Mucosa of gallbladder (tissue), 1 donor: Measurements from ENCODE around the gene ZSWIM5. TPM values are rescaled to one million over a fixed set of nuclear protein-coding genes. Genes with fewer than 3 reads are reported as not detected.
"Not testable (repeated sequence)": the region's sequence is repeated elsewhere in the genome, so short reads cannot be mapped to it uniquely, and the experiment has no call there.

Experiments
- DNase-seq: peaks from one replicate; pipeline ENCODE4 v3.0.0-alpha.2; 2020; ENCODE audit warnings: low spot score
- total RNA-seq: library from RNA; stranded (reverse); gene quantifications from one replicate; pipeline ENCODE4 v1.2.1, GENCODE V29; 2021
- donor health status: DM: no; HTN: no; CAD: no.

Gene ZSWIM5
- total RNA-seq, 1 donor from 2014 or later, result 4.4 TPM

- no peak for DNase-seq
Measured at GRCh38 chr1:45095450-45095849, 111.0 kb downstream of the ZSWIM5 start.

- not testable (repeated sequence) for DNase-seq
Measured at GRCh38 chr1:45094371-45094770, 112.0 kb downstream of the ZSWIM5 start.

- no peak for DNase-seq
Measured at GRCh38 chr1:45093334-45093733, 113.1 kb downstream of the ZSWIM5 start.

- no peak for DNase-seq
Measured at GRCh38 chr1:45089711-45090110, 116.7 kb downstream of the ZSWIM5 start.

- no peak for DNase-seq
Measured at GRCh38 chr1:45084562-45084961, 121.8 kb downstream of the ZSWIM5 start.

GRCh38 chr1:45079533-45079932 lies 126.9 kb downstream of the ZSWIM5 start:
- no peak for DNase-seq

- DNase-seq, result not testable (repeated sequence)
Measured at GRCh38 chr1:45076959-45077358, 129.4 kb downstream of the ZSWIM5 start.

- DNase-seq, result no peak
Measured at GRCh38 chr1:45071567-45071966, 134.8 kb downstream of the ZSWIM5 start.

GRCh38 chr1:45067806-45068205 lies 138.6 kb downstream of the ZSWIM5 start:
- DNase-seq, result no peak

GRCh38 chr1:45065083-45065482 lies 141.3 kb downstream of the ZSWIM5 start:
- no peak for DNase-seq

GRCh38 chr1:45062463-45062862 lies 143.9 kb downstream of the ZSWIM5 start:
- not testable (repeated sequence) for DNase-seq

GRCh38 chr1:45059829-45060228 lies 146.6 kb downstream of the ZSWIM5 start:
- DNase-seq, result no peak

- no peak for DNase-seq
Measured at GRCh38 chr1:45057542-45057941, 148.9 kb downstream of the ZSWIM5 start.

GRCh38 chr1:45051005-45051772 lies 155.2 kb downstream of the ZSWIM5 start:
- no peak for DNase-seq

GRCh38 chr1:45047032-45047431 lies 159.4 kb downstream of the ZSWIM5 start:
- DNase-seq, result no peak

GRCh38 chr1:45044916-45045315 lies 161.5 kb downstream of the ZSWIM5 start:
- no peak for DNase-seq

- DNase-seq, result no peak
Measured at GRCh38 chr1:45043094-45043493, 163.3 kb downstream of the ZSWIM5 start.

GRCh38 chr1:45040297-45040696 lies 166.1 kb downstream of the ZSWIM5 start:
- no peak for DNase-seq

- DNase-seq, result no peak
Measured at GRCh38 chr1:45038661-45039364, 167.6 kb downstream of the ZSWIM5 start.

- DNase-seq, result no peak
Measured at GRCh38 chr1:45038240-45038639, 168.2 kb downstream of the ZSWIM5 start.

- no peak for DNase-seq
Measured at GRCh38 chr1:45037456-45037855, 168.9 kb downstream of the ZSWIM5 start.

GRCh38 chr1:45035631-45036301 lies 170.6 kb downstream of the ZSWIM5 start:
- no peak for DNase-seq

GRCh38 chr1:45033356-45033755 lies 173.0 kb downstream of the ZSWIM5 start:
- no peak for DNase-seq
